ENCODE data around the gene SFMBT2.
"Not testable (repeated sequence)": the region's sequence is repeated elsewhere in the genome, so short reads cannot be mapped to it uniquely, and the experiment has no call there.

The SFMBT2 gene

DNA sequence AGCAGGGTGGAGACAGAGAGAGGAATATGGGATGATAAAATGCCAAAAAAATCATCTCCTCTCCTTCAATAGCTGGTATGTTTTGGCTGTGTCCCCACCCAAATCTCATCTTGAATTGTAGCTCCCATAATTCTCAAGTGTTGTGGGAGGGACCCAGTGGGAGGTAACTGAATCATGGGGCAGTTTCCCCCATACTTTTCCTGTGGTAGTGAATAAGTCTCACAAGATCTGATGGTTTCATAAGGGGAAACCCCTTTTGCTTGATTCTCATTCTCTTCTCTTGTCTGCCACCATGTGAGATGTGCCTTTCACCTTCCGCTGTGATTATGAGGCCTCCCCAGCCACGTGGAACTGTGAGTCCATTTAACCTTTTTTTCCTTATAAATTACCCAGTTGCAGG lies 226.7 kb downstream of the SFMBT2 start:
- not testable (repeated sequence) for H3K9ac ChIP-seq (ENCODE audit: low read depth in 1 of 2, low read length in 2 of 2); H3K4me3 ChIP-seq (ENCODE audit: low read depth in 1 of 2, low read length in 2 of 2); H3K27ac ChIP-seq (ENCODE audit: low read depth, low read length); H3K36me3 ChIP-seq (ENCODE audit: control insufficient read depth in 1 of 2, insufficient read depth in 2 of 2, low read length in 2 of 2); H3K9me3 ChIP-seq (ENCODE audit: control insufficient read depth in 1 of 2, low read length in 2 of 2); H3K4me1 ChIP-seq (ENCODE audit: control insufficient read depth in 1 of 2, insufficient read depth in 2 of 2, low read length in 2 of 2); H3K27me3 ChIP-seq (ENCODE audit: control insufficient read depth in 1 of 2, insufficient read depth in 2 of 2, low read length in 2 of 2)

GRCh38 chr10:7182327-7182726 lies 228.5 kb downstream of the SFMBT2 start:
- H3K4me3 ChIP-seq (ENCODE audit: low read depth in 1 of 2, low read length in 2 of 2); H3K27me3 ChIP-seq (ENCODE audit: control insufficient read depth in 1 of 2, insufficient read depth in 2 of 2, low read length in 2 of 2); H3K9ac ChIP-seq (ENCODE audit: low read depth in 1 of 2, low read length in 2 of 2); H3K27ac ChIP-seq (ENCODE audit: low read depth, low read length); H3K36me3 ChIP-seq (ENCODE audit: control insufficient read depth in 1 of 2, insufficient read depth in 2 of 2, low read length in 2 of 2); H3K4me1 ChIP-seq (ENCODE audit: control insufficient read depth in 1 of 2, insufficient read depth in 2 of 2, low read length in 2 of 2); H3K9me3 ChIP-seq (ENCODE audit: control insufficient read depth in 1 of 2, low read length in 2 of 2): not testable (repeated sequence)

GRCh38 chr10:7181420-7181819 lies 229.4 kb downstream of the SFMBT2 start:
- Histone ChIP-seq H3K9ac (ENCODE audit: low read depth in 1 of 2, low read length in 2 of 2) (no peak overlapping the region), H3K4me1 (ENCODE audit: control insufficient read depth in 1 of 2, insufficient read depth in 2 of 2, low read length in 2 of 2) (no peaks in the 10 kb centered on the region), H3K36me3 (ENCODE audit: control insufficient read depth in 1 of 2, insufficient read depth in 2 of 2, low read length in 2 of 2) (no peaks in the 10 kb centered on the region), H3K27ac (ENCODE audit: low read depth, low read length) (no peak overlapping the region), H3K9me3 (ENCODE audit: control insufficient read depth in 1 of 2, low read length in 2 of 2) (no peaks in the 10 kb centered on the region), H3K27me3 (ENCODE audit: control insufficient read depth in 1 of 2, insufficient read depth in 2 of 2, low read length in 2 of 2) (no peaks in the 10 kb centered on the region), H3K4me3 (ENCODE audit: low read depth in 1 of 2, low read length in 2 of 2) (no peak overlapping the region)

GRCh38 chr10:7179536-7179935 lies 231.3 kb downstream of the SFMBT2 start:
- Histone ChIP-seq H3K4me1 (ENCODE audit: control insufficient read depth in 1 of 2, insufficient read depth in 2 of 2, low read length in 2 of 2) (no peaks in the 10 kb centered on the region), H3K9ac (ENCODE audit: low read depth in 1 of 2, low read length in 2 of 2) (no peak overlapping the region), H3K4me3 (ENCODE audit: low read depth in 1 of 2, low read length in 2 of 2) (no peak overlapping the region), H3K9me3 (ENCODE audit: control insufficient read depth in 1 of 2, low read length in 2 of 2) (no peaks in the 10 kb centered on the region), H3K36me3 (ENCODE audit: control insufficient read depth in 1 of 2, insufficient read depth in 2 of 2, low read length in 2 of 2) (peaks cover 0 to 14% of the 10 kb centered on the region in 2 donors), H3K27me3 (ENCODE audit: control insufficient read depth in 1 of 2, insufficient read depth in 2 of 2, low read length in 2 of 2) (no peaks in the 10 kb centered on the region), H3K27ac (ENCODE audit: low read depth, low read length) (no peak overlapping the region)

DNA sequence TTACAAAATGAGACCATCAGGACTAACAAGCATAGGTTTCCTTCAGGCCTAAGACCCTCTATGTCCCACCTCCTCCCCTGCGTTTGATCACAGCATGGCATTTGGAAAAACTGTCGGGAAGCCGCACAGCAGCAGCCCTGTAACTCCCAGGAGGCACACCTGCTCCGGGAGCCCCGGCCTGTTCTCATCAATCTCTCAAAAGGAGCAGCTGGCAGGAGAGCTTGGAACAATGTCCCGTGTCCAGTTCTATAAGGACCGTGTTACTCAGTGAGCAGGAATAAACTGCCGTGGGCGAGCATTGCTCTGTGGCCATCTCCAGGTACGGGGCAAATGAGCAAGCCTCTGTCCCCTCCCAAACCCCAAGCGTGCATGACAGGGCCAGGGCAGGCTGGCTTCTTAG lies 236.9 kb downstream of the SFMBT2 start:
- H3K4me3 ChIP-seq (ENCODE audit: low read depth in 1 of 2, low read length in 2 of 2), result no peak overlapping the region
- H3K36me3 ChIP-seq (ENCODE audit: control insufficient read depth in 1 of 2, insufficient read depth in 2 of 2, low read length in 2 of 2), result peaks cover 9 to 49% of the 10 kb centered on the region in 2 donors
- H3K27ac ChIP-seq (ENCODE audit: low read depth, low read length), result no peak overlapping the region

DNA sequence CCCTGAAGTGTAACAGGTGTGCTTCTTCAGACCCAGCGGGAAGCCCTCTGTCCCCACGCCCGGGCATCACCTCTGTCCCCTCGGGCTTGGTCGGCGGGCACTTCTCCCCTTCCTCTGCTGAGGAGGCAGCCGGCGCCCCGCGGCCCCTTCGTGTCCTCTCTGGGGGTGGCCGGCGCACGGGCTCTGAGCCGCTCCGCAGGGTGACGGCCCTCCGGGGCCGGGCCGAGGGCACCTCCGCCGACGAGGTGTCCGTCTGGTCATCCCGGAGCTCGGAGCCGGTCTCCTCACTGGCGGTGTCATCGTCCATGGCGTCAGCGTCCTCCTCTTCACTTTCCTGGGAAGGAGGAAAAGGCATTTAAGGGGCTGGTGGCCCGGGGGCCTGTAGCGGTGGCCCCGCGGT lies 239.0 kb downstream of the SFMBT2 start:
- Histone ChIP-seq H3K9ac (ENCODE audit: low read depth in 1 of 2, low read length in 2 of 2) (no peak overlapping the region), H3K4me3 (ENCODE audit: low read depth in 1 of 2, low read length in 2 of 2) (no peak overlapping the region), H3K4me1 (ENCODE audit: control insufficient read depth in 1 of 2, insufficient read depth in 2 of 2, low read length in 2 of 2) (no peaks in the 10 kb centered on the region), H3K36me3 (ENCODE audit: control insufficient read depth in 1 of 2, insufficient read depth in 2 of 2, low read length in 2 of 2) (peaks cover 9 to 49% of the 10 kb centered on the region in 2 donors), H3K9me3 (ENCODE audit: control insufficient read depth in 1 of 2, low read length in 2 of 2) (no peaks in the 10 kb centered on the region), H3K27me3 (ENCODE audit: control insufficient read depth in 1 of 2, insufficient read depth in 2 of 2, low read length in 2 of 2) (no peaks in the 10 kb centered on the region), H3K27ac (ENCODE audit: low read depth, low read length) (no peak overlapping the region)

More for the DNA sequence above, 236.9 kb downstream of the SFMBT2 start:
- Histone ChIP-seq H3K9ac (ENCODE audit: low read depth in 1 of 2, low read length in 2 of 2) (no peak overlapping the region), H3K4me1 (ENCODE audit: control insufficient read depth in 1 of 2, insufficient read depth in 2 of 2, low read length in 2 of 2) (no peaks in the 10 kb centered on the region), H3K9me3 (ENCODE audit: control insufficient read depth in 1 of 2, low read length in 2 of 2) (no peaks in the 10 kb centered on the region), H3K27me3 (ENCODE audit: control insufficient read depth in 1 of 2, insufficient read depth in 2 of 2, low read length in 2 of 2) (no peaks in the 10 kb centered on the region)

- H3K9ac ChIP-seq (ENCODE audit: low read depth in 1 of 2, low read length in 2 of 2), result no peak overlapping the region
- no peak overlapping the region for H3K27ac ChIP-seq (ENCODE audit: low read depth, low read length)
- H3K36me3 ChIP-seq (ENCODE audit: control insufficient read depth in 1 of 2, insufficient read depth in 2 of 2, low read length in 2 of 2), result peaks cover 9 to 46% of the 10 kb centered on the region in 2 donors
- H3K9me3 ChIP-seq (ENCODE audit: control insufficient read depth in 1 of 2, low read length in 2 of 2), result no peaks in the 10 kb centered on the region
- no peaks in the 10 kb centered on the region for H3K4me1 ChIP-seq (ENCODE audit: control insufficient read depth in 1 of 2, insufficient read depth in 2 of 2, low read length in 2 of 2)
- no peak overlapping the region for H3K4me3 ChIP-seq (ENCODE audit: low read depth in 1 of 2, low read length in 2 of 2)
- no peaks in the 10 kb centered on the region for H3K27me3 ChIP-seq (ENCODE audit: control insufficient read depth in 1 of 2, insufficient read depth in 2 of 2, low read length in 2 of 2)
Observed at GRCh38 chr10:7170626-7171322, 240.1 kb downstream of the SFMBT2 start.

GRCh38 chr10:7168414-7168813 lies 242.4 kb downstream of the SFMBT2 start:
- Histone ChIP-seq H3K4me1 (ENCODE audit: control insufficient read depth in 1 of 2, insufficient read depth in 2 of 2, low read length in 2 of 2) (no peaks in the 10 kb centered on the region), H3K27ac (ENCODE audit: low read depth, low read length) (no peak overlapping the region), H3K27me3 (ENCODE audit: control insufficient read depth in 1 of 2, insufficient read depth in 2 of 2, low read length in 2 of 2) (no peaks in the 10 kb centered on the region), H3K9me3 (ENCODE audit: control insufficient read depth in 1 of 2, low read length in 2 of 2) (no peaks in the 10 kb centered on the region), H3K36me3 (ENCODE audit: control insufficient read depth in 1 of 2, insufficient read depth in 2 of 2, low read length in 2 of 2) (peaks cover 9 to 30% of the 10 kb centered on the region in 2 donors), H3K4me3 (ENCODE audit: low read depth in 1 of 2, low read length in 2 of 2) (no peak overlapping the region), H3K9ac (ENCODE audit: low read depth in 1 of 2, low read length in 2 of 2) (no peak overlapping the region)

DNA sequence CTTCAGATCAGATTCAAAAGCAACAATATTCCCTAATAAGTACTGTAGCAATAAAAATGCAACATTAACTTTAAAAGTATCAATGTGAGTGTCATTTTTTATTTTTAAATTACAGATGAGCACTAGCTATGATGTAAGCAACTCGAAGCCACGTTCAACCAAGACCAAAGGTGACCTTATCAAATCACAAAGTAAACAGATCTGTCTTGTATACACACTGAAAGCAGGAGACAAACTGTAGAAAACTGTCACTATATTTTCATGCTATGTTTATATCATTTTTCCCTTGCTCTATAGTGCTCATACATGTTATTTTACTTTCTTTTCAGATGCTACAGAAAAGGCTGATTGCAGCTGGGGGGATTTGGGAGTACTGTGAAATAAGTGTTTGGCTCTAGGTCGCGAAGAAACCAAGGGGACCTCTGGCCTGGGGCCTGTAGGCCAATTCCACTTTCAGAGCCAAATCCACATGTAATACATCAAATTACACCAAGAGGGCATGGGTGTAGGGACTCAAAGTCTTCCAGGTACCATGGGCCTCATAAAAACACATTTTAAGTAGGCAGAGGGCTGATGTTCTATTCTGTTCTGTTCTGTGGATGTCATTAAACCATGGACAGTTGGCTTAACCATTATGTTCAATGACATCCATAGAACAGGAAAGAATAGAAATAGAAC lies 245.2 kb downstream of the SFMBT2 start:
- Histone ChIP-seq H3K27ac (ENCODE audit: low read depth, low read length) (no peak overlapping the region), H3K36me3 (ENCODE audit: control insufficient read depth in 1 of 2, insufficient read depth in 2 of 2, low read length in 2 of 2) (peaks cover 7 to 30% of the 10 kb centered on the region in 2 donors), H3K27me3 (ENCODE audit: control insufficient read depth in 1 of 2, insufficient read depth in 2 of 2, low read length in 2 of 2) (no peaks in the 10 kb centered on the region), H3K4me3 (ENCODE audit: low read depth in 1 of 2, low read length in 2 of 2) (no peak overlapping the region), H3K4me1 (ENCODE audit: control insufficient read depth in 1 of 2, insufficient read depth in 2 of 2, low read length in 2 of 2) (no peaks in the 10 kb centered on the region), H3K9ac (ENCODE audit: low read depth in 1 of 2, low read length in 2 of 2) (no peak overlapping the region), H3K9me3 (ENCODE audit: control insufficient read depth in 1 of 2, low read length in 2 of 2) (no peaks in the 10 kb centered on the region)

DNA sequence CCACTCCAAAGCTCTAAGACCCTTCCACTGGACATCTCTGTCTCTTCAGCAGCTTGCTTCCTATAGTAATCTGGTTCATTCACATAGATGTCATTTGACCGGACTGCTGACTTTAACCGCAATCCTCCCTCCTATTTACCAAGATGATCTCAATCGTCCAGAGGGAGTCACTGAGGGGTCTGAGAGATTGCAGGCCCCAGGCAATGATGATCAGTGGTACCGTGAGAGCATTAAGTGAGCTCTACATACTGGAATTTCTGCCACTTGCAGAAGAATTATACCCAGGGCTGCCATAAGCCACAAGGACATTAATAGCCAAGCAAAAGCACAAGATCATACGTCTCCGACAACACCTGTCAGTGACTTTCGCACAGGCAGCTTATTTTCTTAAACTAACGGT lies 245.9 kb downstream of the SFMBT2 start:
- Histone ChIP-seq H3K36me3 (ENCODE audit: control insufficient read depth in 1 of 2, insufficient read depth in 2 of 2, low read length in 2 of 2) (peaks cover under 1 to 27% of the 10 kb centered on the region in 2 donors), H3K4me3 (ENCODE audit: low read depth in 1 of 2, low read length in 2 of 2) (no peak overlapping the region)

More for the DNA sequence above, 245.9 kb downstream of the SFMBT2 start:
- no peak overlapping the region for H3K27ac ChIP-seq (ENCODE audit: low read depth, low read length)
- H3K27me3 ChIP-seq (ENCODE audit: control insufficient read depth in 1 of 2, insufficient read depth in 2 of 2, low read length in 2 of 2), result no peaks in the 10 kb centered on the region
- H3K9ac ChIP-seq (ENCODE audit: low read depth in 1 of 2, low read length in 2 of 2), result no peak overlapping the region
- no peaks in the 10 kb centered on the region for H3K9me3 ChIP-seq (ENCODE audit: control insufficient read depth in 1 of 2, low read length in 2 of 2)
- no peaks in the 10 kb centered on the region for H3K4me1 ChIP-seq (ENCODE audit: control insufficient read depth in 1 of 2, insufficient read depth in 2 of 2, low read length in 2 of 2)
